IPS-11a (cell line): ENCODE measurements around the gene TSPO.
A peak's percentile ranks its signal among the peaks of the same experiment; 100 is the strongest.
"Not testable (repeated sequence)": the region's sequence is repeated elsewhere in the genome, so short reads cannot be mapped to it uniquely, and the experiment has no call there.

ENCODE experiments used
- H3K4me3 ChIP-seq: one replicate; pipeline ENCODE4 v1.5.1; 2013; ENCODE audit warnings: low read depth, low read length, control low read depth

Gene TSPO

GRCh38 chr22:43151251-43152002 lies at the start of gene TSPO:
TSPO (plus strand) TSS chr22:43151559; CDS start chr22:43159239, 7,680 bp downstream.
- peak within 1 kb of the TSS; percentile 28 for H3K4me3 ChIP-seq

- H3K4me3 ChIP-seq = not testable (repeated sequence)
Observed at GRCh38 chr22:43104056-43104625, 47.2 kb upstream of the TSPO start.

GRCh38 chr22:43104950-43105349 lies 46.4 kb upstream of the TSPO start:
- H3K4me3 ChIP-seq = not testable (repeated sequence)

GRCh38 chr22:43106302-43106701 lies 45.1 kb upstream of the TSPO start:
- H3K4me3 ChIP-seq = no peak overlapping the region

GRCh38 chr22:43109511-43109910 lies 41.8 kb upstream of the TSPO start:
- no peak overlapping the region for H3K4me3 ChIP-seq

GRCh38 chr22:43109921-43110443 lies 41.4 kb upstream of the TSPO start:
- H3K4me3 ChIP-seq = peak overlapping the region; percentile 48

DNA sequence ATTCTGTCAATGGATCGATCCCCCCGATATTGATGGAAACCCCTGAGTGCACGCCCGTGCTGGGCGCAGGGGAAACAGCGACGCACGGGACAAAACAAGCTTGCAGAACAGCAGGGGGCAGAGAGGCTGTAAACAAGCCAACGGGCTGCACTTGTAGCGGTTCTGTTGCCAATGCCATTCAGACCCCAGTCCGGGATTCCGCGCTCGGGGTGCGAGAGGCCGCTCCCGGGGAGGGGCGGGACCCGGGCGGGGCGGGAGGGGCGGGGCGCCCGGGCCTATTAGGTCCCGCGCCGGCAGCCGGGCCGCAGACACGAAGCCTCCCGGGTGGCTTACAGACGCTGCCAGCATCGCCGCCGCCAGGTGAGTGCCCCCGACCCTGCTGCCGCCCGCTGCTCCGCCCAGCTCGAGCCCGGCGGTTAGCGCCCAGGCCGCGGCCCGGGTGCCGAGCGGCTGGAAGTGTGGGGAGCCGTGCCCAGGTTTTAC lies 40.9 kb upstream of the TSPO start, which contains the start of gene BIK:
Gene BIK, plus strand, starts transcription at position 307 of the 483 bp plus-strand sequence. CDS start 13,273 bp downstream, outside the sequence.
- peak within 1 kb of the TSS; percentile 60 for H3K4me3 ChIP-seq

DNA sequence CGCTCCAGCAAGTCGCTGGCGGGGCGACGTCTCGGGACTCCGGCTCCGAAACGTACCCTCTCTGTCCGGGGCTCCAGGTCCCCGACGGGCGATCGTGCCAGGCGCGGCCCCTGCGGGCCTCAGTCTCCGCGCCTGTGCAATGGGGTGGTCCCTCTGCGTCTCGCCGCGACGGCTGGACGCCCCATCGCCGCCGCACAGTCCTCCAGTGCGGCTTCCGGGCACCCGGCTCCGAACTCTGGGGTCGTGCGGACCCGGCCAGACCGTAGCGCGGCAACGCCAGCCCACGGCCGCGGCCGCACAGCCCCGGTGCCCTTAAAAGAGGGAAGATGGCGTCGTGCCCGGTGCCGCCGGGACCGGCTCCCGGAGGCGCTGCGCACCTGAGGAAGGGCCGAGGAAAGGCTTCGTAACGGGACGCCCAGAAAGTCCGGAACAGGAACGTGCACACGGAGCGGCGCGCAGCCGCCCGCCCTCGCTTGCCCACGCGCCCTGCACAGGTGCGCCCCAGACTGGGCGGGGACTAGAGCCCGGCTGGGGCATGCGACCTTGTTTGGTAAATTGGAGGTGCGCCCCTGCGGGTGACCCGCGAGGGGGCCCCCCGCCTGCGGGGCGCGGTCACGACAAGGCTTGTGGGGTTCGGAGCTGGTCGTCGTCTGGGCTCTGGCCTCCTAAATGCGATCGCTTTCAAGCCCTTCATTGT lies 40.3 kb upstream of the TSPO start:
- H3K4me3 ChIP-seq = peak overlapping the region; percentile 60

GRCh38 chr22:43113526-43114251 lies 37.7 kb upstream of the TSPO start:
- no peak overlapping the region for H3K4me3 ChIP-seq

DNA sequence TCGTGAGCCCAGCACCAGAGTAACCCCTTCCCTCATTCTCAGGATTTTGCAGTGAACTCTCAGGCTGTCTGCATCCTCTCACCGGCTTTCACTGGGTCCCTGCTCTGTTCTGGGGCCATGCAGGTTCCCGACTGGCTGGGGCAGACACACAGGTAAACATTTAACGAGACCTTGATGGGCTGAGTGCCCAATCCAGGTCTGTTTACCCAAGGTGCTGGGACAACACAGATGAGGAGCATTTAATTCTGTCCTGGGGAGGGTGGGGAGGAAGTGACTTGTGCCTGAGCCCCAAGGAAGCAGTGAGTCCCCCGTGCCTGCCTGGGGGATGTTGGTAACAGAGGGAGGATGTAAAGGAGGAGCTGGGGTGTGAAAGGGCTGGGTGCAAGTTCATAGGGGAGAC lies 36.4 kb upstream of the TSPO start:
- no peak overlapping the region for H3K4me3 ChIP-seq

DNA sequence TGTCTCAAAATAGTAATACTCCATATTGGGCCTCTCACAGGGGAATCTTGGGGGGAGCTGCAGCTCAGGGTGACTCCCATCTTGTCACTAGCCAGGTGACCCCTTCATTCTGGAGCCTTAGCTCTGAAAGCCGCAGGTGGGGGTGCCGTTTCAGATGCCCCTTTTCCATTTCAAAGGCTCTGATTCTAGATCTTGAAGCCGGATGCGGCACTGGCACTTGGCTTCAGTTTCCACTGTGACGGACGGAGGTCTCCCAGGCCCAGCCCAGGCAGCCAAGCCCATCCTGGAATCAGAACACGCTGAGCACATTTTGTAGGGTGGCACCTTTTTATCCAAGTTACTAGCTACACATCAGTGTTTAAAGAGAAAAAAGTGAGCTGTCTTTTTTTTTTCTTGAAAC lies 34.4 kb upstream of the TSPO start:
- no peak overlapping the region for H3K4me3 ChIP-seq

DNA sequence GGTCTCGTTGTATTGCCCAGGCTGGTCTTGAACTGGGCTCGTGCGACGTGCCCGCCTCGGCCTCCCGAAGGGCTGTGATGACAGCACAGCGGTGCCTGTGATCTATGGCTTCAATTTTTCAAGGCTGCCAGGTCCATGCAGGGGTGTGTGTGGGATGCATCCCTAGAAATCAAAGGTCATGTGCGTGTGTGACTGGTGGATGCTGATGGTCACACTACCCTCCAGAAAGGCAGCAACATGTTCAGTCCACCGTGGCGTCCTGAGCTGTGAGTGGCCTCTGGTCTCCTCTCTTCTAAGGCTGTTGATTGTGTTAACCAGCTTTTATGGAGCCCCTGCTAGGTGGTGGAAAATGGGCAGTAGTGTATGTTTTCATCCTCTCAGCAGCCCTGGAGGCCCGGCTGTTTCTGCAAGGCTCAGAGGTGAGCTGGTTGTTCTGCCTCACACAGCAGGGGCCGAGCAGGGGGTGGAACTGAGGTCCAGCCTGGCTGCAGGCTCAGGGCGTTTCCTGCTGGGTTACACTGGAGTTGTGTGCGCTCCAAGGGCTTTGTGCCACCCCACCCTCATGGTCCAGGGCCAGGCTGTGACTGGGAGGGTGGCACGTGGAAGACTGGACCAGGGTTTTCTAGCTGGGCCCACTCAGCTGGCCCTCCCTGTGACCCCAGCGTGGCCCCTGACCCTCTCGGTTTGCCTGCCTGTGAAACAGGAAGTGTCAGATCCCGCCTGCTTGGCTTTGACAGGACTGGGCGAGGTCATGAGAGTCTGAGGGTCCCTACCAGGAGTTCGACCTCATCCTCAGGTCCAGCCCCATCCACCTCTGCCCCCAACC lies 33.1 kb upstream of the TSPO start:
- H3K4me3 ChIP-seq = no peak overlapping the region

GRCh38 chr22:43118953-43119458 lies 32.4 kb upstream of the TSPO start:
- H3K4me3 ChIP-seq = no peak overlapping the region

GRCh38 chr22:43126501-43127165 lies 24.7 kb upstream of the TSPO start:
- H3K4me3 ChIP-seq = no peak overlapping the region

- no peak overlapping the region for H3K4me3 ChIP-seq
Observed at GRCh38 chr22:43127166-43127908, 24.0 kb upstream of the TSPO start.

DNA sequence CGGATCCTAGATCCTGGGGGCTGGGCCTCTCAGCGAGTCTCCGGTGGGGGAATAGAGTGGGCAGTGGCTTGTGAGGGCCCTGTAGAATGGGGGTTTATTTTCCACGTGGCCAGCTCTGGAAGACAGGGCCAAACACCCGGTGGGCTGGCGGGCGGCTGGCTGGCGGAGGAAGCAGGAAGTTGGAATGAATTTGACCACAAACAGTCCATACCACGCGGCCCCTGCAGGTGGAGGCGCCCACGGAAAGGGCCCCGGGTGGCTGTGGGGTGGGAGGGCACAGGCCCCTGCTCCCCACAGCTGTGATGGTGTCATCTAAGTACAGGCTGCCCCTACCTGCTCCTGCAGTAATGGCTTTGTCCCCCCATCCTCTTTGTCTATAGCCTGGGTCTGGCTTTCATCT lies 23.2 kb upstream of the TSPO start:
- H3K4me3 ChIP-seq = no peak overlapping the region

- H3K4me3 ChIP-seq = no peak overlapping the region
Observed at GRCh38 chr22:43128928-43129424, 22.4 kb upstream of the TSPO start.
